Stimulated activated CD8-positive, alpha-beta memory T cell treated with anti-CD3 and anti-CD28 coated beads, Interleukin-4, amount 100 ng/mL, for 48 hours (primary cell): Measurements from ENCODE around the gene KIF9.
"Not testable (repeated sequence)": the region's sequence is repeated elsewhere in the genome, so short reads cannot be mapped to it uniquely, and the experiment has no call there.

ENCODE experiments used
- DNase-seq: peaks from one replicate; pipeline ENCODE4 v3.0.0-alpha.2; 2020

KIF9 gene

GRCh38 chr3:47180011-47180410 is 102.6 kb downstream of the KIF9 start:
- not testable (repeated sequence) for DNase-seq
